Esophagus mucosa (tissue), 1 donor: ENCODE data around the gene TXN. TPM values are rescaled to one million over a fixed set of nuclear protein-coding genes. Genes with fewer than 3 reads are reported as not detected.
A peak's percentile ranks its signal among the peaks of the same experiment; 100 is the strongest.
"Not testable (repeated sequence)": the region's sequence is repeated elsewhere in the genome, so short reads cannot be mapped to it uniquely, and the experiment has no call there.

Source experiments
- ATAC-seq: fragments of 200-7000 bp; cut with Tn5 transposase; one replicate; pipeline ENCODE4 v1.9.1; 2020
- total RNA-seq: library from RNA; stranded (reverse); gene quantifications from one replicate; pipeline ENCODE4 v1.2.4, GENCODE V29; 2023
- donor health status: DM: yes; HTN: yes; CAD: no.

TXN gene
- total RNA-seq, 1 donor from 2014 or later: 647 TPM

GRCh38 chr9:110208031-110208430 is 48.3 kb downstream of the TXN start, which contains the start of gene C9orf152:
Gene C9orf152, minus strand, starts transcription at chr9:110208159. Its CDS starts 580 bp downstream, at chr9:110207579.
- peak; percentile 71 for ATAC-seq

DNA sequence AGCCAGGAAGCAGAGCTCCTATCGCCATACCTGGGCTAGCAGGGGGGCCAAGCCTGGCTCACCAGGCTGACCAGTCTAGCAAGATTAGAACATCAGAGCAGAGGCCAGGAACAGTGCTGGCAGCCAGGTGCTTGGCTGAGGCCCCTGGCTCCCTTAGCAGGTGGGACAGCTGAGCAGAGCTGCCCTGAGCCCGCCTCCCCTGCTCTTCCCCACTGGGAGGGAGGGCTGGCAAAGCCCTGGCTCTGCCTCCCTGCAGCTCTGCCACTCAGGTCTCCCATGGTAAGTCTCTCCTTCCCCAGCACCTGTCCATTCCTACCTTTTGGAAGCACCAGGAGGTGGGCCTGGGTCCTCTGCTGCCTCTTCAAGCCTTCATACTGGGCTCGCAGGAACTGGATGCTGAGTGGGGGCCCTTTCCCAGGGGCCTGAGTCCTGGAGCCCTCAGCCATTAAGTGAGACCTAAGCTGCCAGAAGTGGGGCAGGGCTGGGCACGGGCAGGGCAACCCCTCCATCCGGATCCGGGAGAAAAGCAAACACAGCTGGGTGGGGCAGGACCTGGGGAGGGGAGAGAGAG is 49.2 kb downstream of the TXN start:
- ATAC-seq: peak; percentile 53

DNA sequence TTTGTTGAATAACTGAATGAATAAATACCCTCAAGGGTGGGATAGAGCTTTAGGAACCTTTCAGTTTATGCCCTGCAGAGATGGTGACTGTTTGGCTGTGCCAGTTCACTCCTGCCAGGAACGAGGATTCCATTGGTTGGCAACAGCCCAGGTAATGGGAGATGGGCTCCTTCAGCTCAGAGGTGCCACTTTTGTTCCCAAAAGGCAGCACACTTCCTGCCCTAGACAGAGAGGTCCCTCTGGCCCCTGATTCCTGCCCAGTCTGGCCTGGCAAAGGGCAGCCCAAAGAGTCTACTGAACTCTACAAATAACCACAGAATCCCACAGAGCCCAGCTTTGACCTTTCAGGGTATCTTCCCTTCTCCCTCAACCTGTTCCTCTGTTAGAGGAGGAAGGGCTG is 49.9 kb downstream of the TXN start:
- no peak for ATAC-seq

DNA sequence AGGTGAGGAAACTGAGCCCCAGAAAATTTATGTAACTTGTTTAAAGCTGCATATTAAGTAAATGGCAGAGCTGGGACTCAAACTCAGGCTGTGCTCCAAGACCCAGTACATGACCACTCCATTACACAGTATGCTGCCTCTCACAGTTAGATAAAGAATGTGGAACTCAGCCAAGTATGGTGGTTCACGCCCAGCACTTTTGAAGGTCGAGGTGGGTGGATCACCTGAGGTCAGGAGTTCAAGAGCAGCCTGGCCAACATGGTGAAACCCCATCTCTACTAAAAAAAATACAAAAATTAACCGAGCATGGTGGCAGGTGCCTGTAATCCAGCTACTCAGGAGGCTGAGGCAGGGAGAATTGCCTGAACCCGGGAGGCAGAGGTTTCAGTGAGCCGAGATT is 50.7 kb downstream of the TXN start:
- ATAC-seq: not testable (repeated sequence)

GRCh38 chr9:110202232-110202631 is 54.1 kb downstream of the TXN start:
- ATAC-seq: no peak

GRCh38 chr9:110199643-110200042 is 56.7 kb downstream of the TXN start:
- no peak for ATAC-seq

DNA sequence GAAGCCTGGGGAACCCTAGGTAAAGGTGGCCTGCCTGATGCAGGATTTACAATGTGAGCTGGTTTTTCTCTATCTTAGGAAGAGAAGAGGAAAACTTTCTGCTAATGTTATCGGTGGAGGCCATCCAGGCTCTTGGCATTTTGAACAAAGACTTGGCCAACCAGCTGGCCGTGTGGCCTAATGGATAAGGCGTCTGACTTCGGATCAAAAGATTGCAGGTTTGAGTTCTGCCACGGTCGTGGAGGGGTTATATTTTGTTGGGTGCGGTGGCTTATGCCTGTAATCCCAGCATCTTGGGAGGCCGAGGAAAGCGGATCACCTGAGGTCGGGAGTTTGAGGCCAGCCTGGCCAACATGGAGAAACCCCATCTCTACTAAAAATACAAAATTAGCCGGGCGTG is 58.0 kb downstream of the TXN start:
- no peak for ATAC-seq

DNA sequence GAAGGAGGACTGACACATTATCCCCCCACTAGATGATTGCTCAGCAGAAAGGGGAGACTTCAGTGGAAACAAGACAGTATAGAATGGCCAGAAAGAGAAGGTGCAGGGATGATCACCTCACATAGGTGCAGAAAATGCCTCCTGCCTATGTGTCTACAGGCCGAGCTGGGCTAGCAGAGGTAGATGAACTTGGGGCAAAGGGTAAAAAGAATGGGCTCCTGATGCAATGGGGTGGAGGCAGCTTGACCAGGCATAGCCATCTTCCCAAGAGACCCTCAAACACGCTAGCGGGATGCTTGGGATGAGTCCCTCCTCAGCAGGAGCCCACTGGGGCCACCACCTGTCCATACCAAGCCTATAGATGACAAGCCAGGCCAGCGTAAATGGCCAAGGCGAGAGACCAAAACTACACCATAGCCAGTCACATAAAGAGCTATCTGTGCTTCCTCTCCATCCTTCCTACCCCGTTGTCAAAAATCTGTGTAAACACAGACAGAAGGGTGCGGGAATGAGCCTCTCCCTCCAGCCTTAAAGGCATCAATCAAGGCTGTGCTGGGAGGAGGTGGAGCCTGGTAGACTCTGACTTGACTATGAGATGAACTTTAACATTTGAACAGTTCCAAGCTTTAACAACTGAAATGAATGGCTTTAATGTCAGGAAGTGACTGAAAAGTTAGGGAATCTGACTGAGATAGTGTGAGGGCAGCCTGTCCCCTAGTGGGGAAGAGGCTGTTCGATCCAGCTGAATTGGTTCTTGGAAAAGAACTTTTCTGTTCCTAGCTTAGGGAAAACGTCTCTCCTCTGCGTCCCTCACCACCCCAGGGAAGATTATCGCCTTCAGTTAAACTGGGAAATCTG is 58.7 kb downstream of the TXN start:
- ATAC-seq: no peak

- not testable (repeated sequence) for ATAC-seq
These were observed 60.2 kb downstream of the TXN start for GRCh38 chr9:110196084-110196499.

Other genes with a start within 250 kb of the TXN start
- 0.60 TPM for gene C9orf152, start 48.3 kb downstream of the TXN start, total RNA-seq
- gene TXNDC8, start 81.4 kb upstream of the TXN start, total RNA-seq: not detected